GM12892 (cell line): ENCODE results near the gene ERICH4.

Experiments
- POLR2A ChIP-seq: IDR thresholded peaks from 2 replicates; pipeline ENCODE4 v1.6.1; 2011; ENCODE audit warnings: low read depth, low read length, control low read depth
- POLR2AphosphoS5 ChIP-seq: IDR thresholded peaks from 2 replicates; pipeline ENCODE4 v1.6.1; 2011; ENCODE audit warnings: low read depth, low read length, control low read depth
- TAF1 ChIP-seq: IDR thresholded peaks from 2 replicates; pipeline ENCODE4 v1.6.1; 2011; ENCODE audit warnings: low read depth, mild to moderate bottlenecking, control low read depth, low read length, borderline replicate concordance

- TF ChIP-seq POLR2AphosphoS5 (no peak), TAF1 (no peak), POLR2A (no peak)
Measured at GRCh38 chr19:41452584-41453275, 9.8 kb downstream of the ERICH4 start.
